ENCODE measurements around the gene VWA3A. TPM values are rescaled to one million over a fixed set of nuclear protein-coding genes. Genes with fewer than 3 reads are reported as not detected.
"Not testable (repeated sequence)": the region's sequence is repeated elsewhere in the genome, so short reads cannot be mapped to it uniquely, and the experiment has no call there.

VWA3A gene
- total RNA-seq: under 1 TPM; 0.27 to 0.47 TPM
- polyA plus RNA-seq (2013, experiment 1 of 2): 0.11 TPM
- 0.20 TPM for polyA plus RNA-seq (2013, experiment 2 of 2)
- total RNA-seq: 0 to 1.3 (median 0.32) reads per million in 172 experiments

DNA sequence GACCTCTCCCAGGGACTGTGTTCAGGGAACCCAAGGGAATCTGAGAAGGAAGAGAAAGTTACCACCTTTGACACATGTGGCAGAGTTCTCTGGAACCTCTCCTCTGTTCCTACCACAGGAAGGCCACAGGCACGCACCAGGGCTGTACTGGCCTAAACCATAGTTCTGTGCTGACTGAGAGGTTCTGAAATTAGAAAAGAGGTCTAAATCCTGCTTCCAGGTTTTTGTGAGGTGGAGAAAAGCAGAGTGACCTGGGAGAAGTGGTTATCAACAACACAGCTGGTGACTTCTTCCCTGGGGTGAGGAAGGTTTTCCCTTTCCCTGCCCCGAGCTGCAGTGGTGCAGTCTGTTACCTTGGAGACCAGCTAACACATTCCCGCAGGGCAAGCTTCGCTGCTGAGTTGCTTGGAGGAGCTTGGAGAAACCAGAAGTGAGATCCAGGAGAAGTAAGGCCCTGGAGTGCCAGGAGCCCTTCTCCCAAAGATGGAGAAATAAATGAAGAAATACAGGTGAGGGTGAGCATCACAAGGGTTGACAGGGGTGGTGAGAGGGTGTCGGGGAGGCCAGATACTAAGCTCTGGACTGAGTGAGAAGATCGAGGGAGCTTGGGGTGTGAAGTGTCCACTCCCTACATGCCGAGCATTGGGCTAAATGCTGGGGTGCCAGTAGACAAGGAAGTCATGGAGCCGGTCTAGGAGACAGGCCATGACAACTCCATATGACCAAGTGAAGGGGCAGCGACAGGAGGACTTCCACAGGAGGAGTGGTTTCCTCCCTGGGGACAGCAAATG lies at the start of gene VWA3A:
Gene VWA3A, plus strand, starts transcription at position 399 of the 791 bp plus-strand sequence. Its CDS starts 97 bp downstream, at position 496.
- no peaks in the 10 kb centered on the region for H3K4me1 ChIP-seq (ENCODE audit: insufficient read depth, low read length)
- no peak within 1 kb of the TSS for H3K27ac ChIP-seq (ENCODE audit: low read depth in 1 of 2, low read length in 2 of 2)
- no peak for DNase-seq
- peaks cover 6% of the 10 kb centered on the region for H3K36me3 Mint-ChIP-seq (ENCODE audit: low read depth)
- intact Hi-C loops (cut with DNase I, micrococcal nuclease): no loop called here
- TF ChIP-seq, protein P1, sequence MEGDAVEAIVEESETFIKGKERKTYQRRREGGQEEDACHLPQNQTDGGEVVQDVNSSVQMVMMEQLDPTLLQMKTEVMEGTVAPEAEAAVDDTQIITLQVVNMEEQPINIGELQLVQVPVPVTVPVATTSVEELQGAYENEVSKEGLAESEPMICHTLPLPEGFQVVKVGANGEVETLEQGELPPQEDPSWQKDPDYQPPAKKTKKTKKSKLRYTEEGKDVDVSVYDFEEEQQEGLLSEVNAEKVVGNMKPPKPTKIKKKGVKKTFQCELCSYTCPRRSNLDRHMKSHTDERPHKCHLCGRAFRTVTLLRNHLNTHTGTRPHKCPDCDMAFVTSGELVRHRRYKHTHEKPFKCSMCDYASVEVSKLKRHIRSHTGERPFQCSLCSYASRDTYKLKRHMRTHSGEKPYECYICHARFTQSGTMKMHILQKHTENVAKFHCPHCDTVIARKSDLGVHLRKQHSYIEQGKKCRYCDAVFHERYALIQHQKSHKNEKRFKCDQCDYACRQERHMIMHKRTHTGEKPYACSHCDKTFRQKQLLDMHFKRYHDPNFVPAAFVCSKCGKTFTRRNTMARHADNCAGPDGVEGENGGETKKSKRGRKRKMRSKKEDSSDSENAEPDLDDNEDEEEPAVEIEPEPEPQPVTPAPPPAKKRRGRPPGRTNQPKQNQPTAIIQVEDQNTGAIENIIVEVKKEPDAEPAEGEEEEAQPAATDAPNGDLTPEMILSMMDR (IDR thresholded peaks at IDR 0.05): no peak
- CTCF ChIA-PET: no interaction called here
- no peak within 1 kb of the TSS for H3K27ac Mint-ChIP-seq
- H3K9me3 Mint-ChIP-seq: no peaks in the 10 kb centered on the region
- H3K36me3 ChIP-seq (ENCODE audit: insufficient read depth, low read length): no peaks in the 10 kb centered on the region
- no peaks in the 10 kb centered on the region for H3K9me3 ChIP-seq (ENCODE audit: control insufficient read depth in 1 of 2, insufficient read depth in 1 of 2, low read length in 2 of 2)
- POLR2A ChIA-PET: no interaction called here
- no peaks in the 10 kb centered on the region for H3K4me1 Mint-ChIP-seq (ENCODE audit: low read depth)
- no peak for ATAC-seq (ENCODE audit: poor library complexity)
- H3K4me3 Mint-ChIP-seq: no peak within 1 kb of the TSS
- peaks cover 17% of the 10 kb centered on the region for H3K27me3 Mint-ChIP-seq
- no peak within 1 kb of the TSS for H3K4me3 ChIP-seq (ENCODE audit: low read length)
- H3K27me3 ChIP-seq (ENCODE audit: control insufficient read depth in 1 of 2, insufficient read depth in 2 of 2, low read length in 2 of 2): peaks cover 3 to 5% of the 10 kb centered on the region in 2 experiments

GRCh38 chr16:22043882-22044281 lies 48.5 kb upstream of the VWA3A start:
- ATAC-seq (ENCODE audit: poor library complexity); H3K4me1 Mint-ChIP-seq (ENCODE audit: low read depth); H3K4me3 ChIP-seq (ENCODE audit: low read length); H3K27me3 Mint-ChIP-seq; POLR2A ChIA-PET; DNase-seq; H3K9me3 ChIP-seq (ENCODE audit: control insufficient read depth in 1 of 2, insufficient read depth in 1 of 2, low read length in 2 of 2); H3K36me3 Mint-ChIP-seq (ENCODE audit: low read depth); H3K36me3 ChIP-seq (ENCODE audit: insufficient read depth, low read length); CTCF ChIA-PET; H3K27ac Mint-ChIP-seq; H3K27me3 ChIP-seq (ENCODE audit: control insufficient read depth in 1 of 2, insufficient read depth in 2 of 2, low read length in 2 of 2); H3K27ac ChIP-seq (ENCODE audit: low read depth in 1 of 2, low read length in 2 of 2); intact Hi-C loops (cut with DNase I, micrococcal nuclease); H3K9me3 Mint-ChIP-seq; H3K4me3 Mint-ChIP-seq; H3K4me1 ChIP-seq (ENCODE audit: insufficient read depth, low read length): not testable (repeated sequence)

GRCh38 chr16:22045888-22046287 lies 46.5 kb upstream of the VWA3A start:
- ATAC-seq (ENCODE audit: poor library complexity); H3K36me3 Mint-ChIP-seq (ENCODE audit: low read depth); H3K4me3 Mint-ChIP-seq; H3K4me1 Mint-ChIP-seq (ENCODE audit: low read depth); H3K9me3 ChIP-seq (ENCODE audit: control insufficient read depth in 1 of 2, insufficient read depth in 1 of 2, low read length in 2 of 2); H3K27ac ChIP-seq (ENCODE audit: low read depth in 1 of 2, low read length in 2 of 2); H3K27me3 ChIP-seq (ENCODE audit: control insufficient read depth in 1 of 2, insufficient read depth in 2 of 2, low read length in 2 of 2); intact Hi-C loops (cut with DNase I, micrococcal nuclease); H3K4me3 ChIP-seq (ENCODE audit: low read length); H3K36me3 ChIP-seq (ENCODE audit: insufficient read depth, low read length); H3K27ac Mint-ChIP-seq; H3K27me3 Mint-ChIP-seq; DNase-seq; POLR2A ChIA-PET; H3K4me1 ChIP-seq (ENCODE audit: insufficient read depth, low read length); H3K9me3 Mint-ChIP-seq: not testable (repeated sequence)
- CTCF ChIA-PET: interaction anchor here (1.3 kb wide), 1 partner anchor 32 kb away, joined by 3 read pairs; no protein-coding TSS in a partner anchor

DNA sequence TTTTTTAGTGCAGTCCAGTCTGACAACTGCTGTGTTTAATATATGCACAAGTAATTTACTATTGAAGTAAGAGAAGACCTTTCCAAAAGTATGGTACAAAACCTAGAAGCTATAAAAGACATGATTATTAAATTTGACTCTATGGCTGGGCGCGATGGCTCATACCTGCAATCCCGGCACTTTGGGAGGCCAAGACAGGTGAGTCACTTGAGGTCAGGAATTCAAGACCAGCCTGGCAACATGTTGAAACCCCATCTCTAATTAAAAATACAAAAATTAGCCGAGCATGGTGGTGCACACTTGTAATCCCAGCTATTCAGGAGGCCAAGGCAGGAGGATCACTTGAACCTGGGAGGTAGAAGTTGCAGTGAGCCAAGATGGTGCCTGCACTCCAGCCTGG lies 41.4 kb upstream of the VWA3A start:
- POLR2A ChIA-PET: interaction anchor here (1.0 kb wide), 1 partner anchor 10 kb away, joined by 3 read pairs; no protein-coding TSS in a partner anchor
- TF ChIP-seq, protein P1 (IDR thresholded peaks at IDR 0.05): no peak
- no peak overlapping the region for H3K4me3 Mint-ChIP-seq
- Histone ChIP-seq H3K9me3 (ENCODE audit: control insufficient read depth in 1 of 2, insufficient read depth in 1 of 2, low read length in 2 of 2) (no peaks in the 10 kb centered on the region), H3K27ac (ENCODE audit: low read depth in 1 of 2, low read length in 2 of 2) (no peak overlapping the region), H3K4me1 (ENCODE audit: insufficient read depth, low read length) (no peaks in the 10 kb centered on the region), H3K4me3 (ENCODE audit: low read length) (no peak overlapping the region), H3K27me3 (ENCODE audit: control insufficient read depth in 1 of 2, insufficient read depth in 2 of 2, low read length in 2 of 2) (no peaks in the 10 kb centered on the region), H3K36me3 (ENCODE audit: insufficient read depth, low read length) (no peaks in the 10 kb centered on the region)
- H3K27ac Mint-ChIP-seq: no peak overlapping the region
- DNase-seq: no peak
- intact Hi-C loops (cut with DNase I, micrococcal nuclease): no loop called here
- CTCF ChIA-PET: interaction anchor here (1.1 to 2.2 kb wide), 2 partner anchors 27 to 137 kb away, joined by 3 to 11 read pairs; no protein-coding TSS in a partner anchor
- no peak for ATAC-seq (ENCODE audit: poor library complexity)
- H3K4me1 Mint-ChIP-seq (ENCODE audit: low read depth): peaks cover 23% of the 10 kb centered on the region
- no peaks in the 10 kb centered on the region for H3K9me3 Mint-ChIP-seq
- H3K36me3 Mint-ChIP-seq (ENCODE audit: low read depth): peaks cover 5% of the 10 kb centered on the region
- no peaks in the 10 kb centered on the region for H3K27me3 Mint-ChIP-seq

Measured in CD4-positive, alpha-beta T cell (primary cell).